IPS-18a (cell line): ENCODE measurements around the gene FERMT2.
"Not testable (repeated sequence)": the region's sequence is repeated elsewhere in the genome, so short reads cannot be mapped to it uniquely, and the experiment has no call there.

Experiments used
- H3K27ac ChIP-seq: one replicate; pipeline ENCODE4 v1.5.1; 2013; ENCODE audit warnings: low read length
- H3K27me3 ChIP-seq: one replicate; pipeline ENCODE4 v1.6.1; 2013; ENCODE audit warnings: mild to moderate bottlenecking, low read length; ENCODE audit not compliant: control insufficient read depth, insufficient read depth
- H3K36me3 ChIP-seq: one replicate; pipeline ENCODE4 v1.6.1; 2013; ENCODE audit warnings: low read depth, low read length; ENCODE audit not compliant: control insufficient read depth
- H3K4me1 ChIP-seq: one replicate; pipeline ENCODE4 v1.6.1; 2013; ENCODE audit warnings: low read depth, low read length; ENCODE audit not compliant: control insufficient read depth
- H3K4me3 ChIP-seq: one replicate; pipeline ENCODE4 v1.5.1; 2013; ENCODE audit warnings: low read length
- H3K9ac ChIP-seq: one replicate; pipeline ENCODE4 v1.6.1; 2013; ENCODE audit warnings: mild to moderate bottlenecking, low read length, moderate library complexity
- H3K9me3 ChIP-seq: one replicate; pipeline ENCODE4 v1.6.1; 2013; ENCODE audit warnings: low read depth, low read length; ENCODE audit not compliant: control insufficient read depth

Gene FERMT2

DNA sequence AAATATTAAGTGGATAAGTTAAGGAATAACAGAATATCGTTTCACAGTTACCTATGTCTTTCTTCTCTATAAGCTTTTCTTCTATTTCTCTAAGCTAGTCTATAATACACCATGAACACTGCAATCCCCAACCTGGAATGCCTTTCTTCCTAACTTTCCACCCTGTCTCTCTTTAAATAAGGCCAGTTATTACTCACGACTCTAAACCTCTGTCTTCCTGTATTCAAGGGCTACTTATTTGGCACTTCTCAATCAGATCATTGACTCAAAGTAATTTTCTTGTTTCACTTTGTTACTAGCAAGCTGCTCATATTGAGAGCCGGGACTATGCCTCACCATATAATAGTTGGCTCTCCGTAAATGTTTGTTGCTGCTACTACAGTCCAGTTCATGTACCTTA lies 13.5 kb downstream of the FERMT2 start:
- H3K27me3 ChIP-seq = no peaks in the 10 kb centered on the region
- no peaks in the 10 kb centered on the region for H3K4me1 ChIP-seq
- no peaks in the 10 kb centered on the region for H3K9me3 ChIP-seq
- H3K27ac ChIP-seq = no peak overlapping the region
- no peaks in the 10 kb centered on the region for H3K36me3 ChIP-seq
- H3K4me3 ChIP-seq = no peak overlapping the region
- no peak overlapping the region for H3K9ac ChIP-seq

DNA sequence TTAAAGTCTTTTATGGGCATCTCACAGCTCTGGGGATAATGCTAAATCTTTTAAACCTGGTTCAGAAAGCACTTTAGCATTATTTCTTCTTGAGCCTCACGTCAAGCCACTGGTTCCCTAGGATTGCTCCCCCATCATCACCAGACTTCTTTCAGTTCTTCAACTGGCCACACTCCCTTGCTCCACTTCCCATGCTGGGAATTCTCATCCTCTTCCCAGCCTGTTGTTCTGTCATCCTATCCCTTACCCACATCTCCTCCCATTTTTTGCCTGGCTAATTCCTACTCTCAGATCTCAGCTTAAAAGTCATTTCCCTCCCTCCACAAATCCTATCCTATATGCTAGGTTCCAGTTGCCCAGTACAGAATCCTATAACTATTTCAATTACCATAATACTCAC lies 14.4 kb downstream of the FERMT2 start:
- Histone ChIP-seq H3K9me3 (no peaks in the 10 kb centered on the region), H3K4me1 (no peaks in the 10 kb centered on the region), H3K27me3 (no peaks in the 10 kb centered on the region), H3K27ac (no peak overlapping the region), H3K4me3 (no peak overlapping the region), H3K9ac (no peak overlapping the region), H3K36me3 (no peaks in the 10 kb centered on the region)

DNA sequence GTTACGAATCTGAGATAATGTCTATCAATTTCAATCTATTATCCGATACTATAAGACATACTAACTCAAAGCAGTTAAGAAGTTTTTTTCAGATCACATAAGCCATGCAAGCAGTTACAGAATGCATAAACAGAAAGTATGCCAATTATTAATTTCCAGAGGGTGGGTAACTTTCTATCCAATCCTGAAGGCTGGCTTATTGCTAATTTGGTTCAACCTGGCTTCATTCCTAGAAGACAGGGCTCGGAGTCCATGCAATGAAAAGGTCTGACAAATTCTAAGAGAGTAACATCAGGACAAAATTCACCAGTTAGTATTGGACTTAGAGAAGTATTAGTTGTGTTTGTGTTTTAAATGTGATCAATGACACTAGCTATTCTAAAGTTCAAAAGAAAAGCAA lies 15.0 kb downstream of the FERMT2 start:
- Histone ChIP-seq H3K4me3 (no peak overlapping the region), H3K9ac (no peak overlapping the region), H3K36me3 (no peaks in the 10 kb centered on the region), H3K27ac (no peak overlapping the region), H3K27me3 (no peaks in the 10 kb centered on the region), H3K9me3 (no peaks in the 10 kb centered on the region), H3K4me1 (no peaks in the 10 kb centered on the region)

DNA sequence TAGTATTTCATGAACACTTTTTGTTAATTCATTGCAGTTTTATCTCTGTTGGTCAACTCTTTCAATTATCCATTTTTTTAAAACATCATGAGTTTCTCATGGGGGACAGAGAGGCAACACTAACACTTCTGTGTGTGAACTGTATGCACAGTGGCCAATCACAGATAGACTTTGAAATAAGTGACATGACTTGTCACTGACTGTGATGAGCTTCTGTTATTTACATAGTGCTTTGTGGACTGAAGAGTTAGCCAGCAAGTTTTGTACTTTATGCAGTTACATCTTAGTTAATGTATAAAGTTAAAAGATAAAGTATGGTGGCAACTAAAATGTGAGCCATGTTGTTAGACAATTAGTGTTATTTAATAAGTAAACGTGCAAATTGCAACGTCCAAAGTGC lies 16.1 kb downstream of the FERMT2 start:
- no peak overlapping the region for H3K4me3 ChIP-seq
- no peak overlapping the region for H3K9ac ChIP-seq
- H3K9me3 ChIP-seq = no peaks in the 10 kb centered on the region
- no peaks in the 10 kb centered on the region for H3K36me3 ChIP-seq
- H3K4me1 ChIP-seq = no peaks in the 10 kb centered on the region
- H3K27ac ChIP-seq = no peak overlapping the region
- no peaks in the 10 kb centered on the region for H3K27me3 ChIP-seq

GRCh38 chr14:52929192-52929807 lies 21.6 kb downstream of the FERMT2 start:
- H3K9me3 ChIP-seq = no peaks in the 10 kb centered on the region
- no peak overlapping the region for H3K4me3 ChIP-seq
- no peak overlapping the region for H3K27ac ChIP-seq
- H3K4me1 ChIP-seq = peaks cover 7% of the 10 kb centered on the region
- H3K27me3 ChIP-seq = no peaks in the 10 kb centered on the region
- no peaks in the 10 kb centered on the region for H3K36me3 ChIP-seq
- no peak overlapping the region for H3K9ac ChIP-seq

- no peaks in the 10 kb centered on the region for H3K9me3 ChIP-seq
- no peak overlapping the region for H3K27ac ChIP-seq
- no peaks in the 10 kb centered on the region for H3K27me3 ChIP-seq
- H3K36me3 ChIP-seq = no peaks in the 10 kb centered on the region
- H3K4me1 ChIP-seq = peaks cover 22% of the 10 kb centered on the region
- H3K9ac ChIP-seq = no peak overlapping the region
- H3K4me3 ChIP-seq = no peak overlapping the region
These were observed 23.9 kb downstream of the FERMT2 start for GRCh38 chr14:52926953-52927352.

GRCh38 chr14:52923902-52924575 lies 26.8 kb downstream of the FERMT2 start:
- peaks cover 1% of the 10 kb centered on the region for H3K36me3 ChIP-seq
- H3K9me3 ChIP-seq = no peaks in the 10 kb centered on the region
- no peak overlapping the region for H3K9ac ChIP-seq
- H3K27ac ChIP-seq = no peak overlapping the region
- peaks cover 22% of the 10 kb centered on the region for H3K4me1 ChIP-seq
- no peaks in the 10 kb centered on the region for H3K27me3 ChIP-seq
- no peak overlapping the region for H3K4me3 ChIP-seq

GRCh38 chr14:52922656-52923055 lies 28.2 kb downstream of the FERMT2 start:
- no peak overlapping the region for H3K9ac ChIP-seq
- no peak overlapping the region for H3K27ac ChIP-seq
- H3K36me3 ChIP-seq = peaks cover 14% of the 10 kb centered on the region
- no peak overlapping the region for H3K4me3 ChIP-seq
- H3K9me3 ChIP-seq = no peaks in the 10 kb centered on the region
- H3K4me1 ChIP-seq = peaks cover 22% of the 10 kb centered on the region
- H3K27me3 ChIP-seq = no peaks in the 10 kb centered on the region

- H3K9ac ChIP-seq = no peak overlapping the region
- H3K4me1 ChIP-seq = peaks cover 19% of the 10 kb centered on the region
- no peak overlapping the region for H3K27ac ChIP-seq
- H3K4me3 ChIP-seq = no peak overlapping the region
- no peaks in the 10 kb centered on the region for H3K27me3 ChIP-seq
- no peaks in the 10 kb centered on the region for H3K9me3 ChIP-seq
- H3K36me3 ChIP-seq = peaks cover 20% of the 10 kb centered on the region
These were observed 28.8 kb downstream of the FERMT2 start for GRCh38 chr14:52922059-52922458.

DNA sequence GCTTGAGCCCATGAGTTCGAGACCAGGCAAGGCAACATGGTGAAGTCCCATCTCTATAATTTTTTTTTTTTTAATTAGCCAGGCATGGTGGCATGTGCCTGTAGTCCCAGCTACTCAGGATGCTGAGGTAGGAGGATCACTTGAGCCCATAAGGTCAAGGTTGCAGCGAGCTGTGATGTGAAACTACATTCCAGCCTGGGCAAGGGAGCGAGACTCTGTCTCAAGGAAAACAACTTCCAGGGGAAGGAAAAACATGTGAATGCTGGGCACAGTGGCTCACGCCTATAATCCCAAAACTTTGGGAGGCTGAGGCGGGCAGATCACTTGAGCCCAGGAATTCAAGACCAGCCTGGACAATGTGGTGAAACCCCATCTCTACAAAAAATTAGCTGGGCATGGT lies 30.4 kb downstream of the FERMT2 start:
- not testable (repeated sequence) for H3K9ac ChIP-seq, H3K9me3 ChIP-seq, H3K27me3 ChIP-seq, H3K4me3 ChIP-seq, H3K27ac ChIP-seq
- Histone ChIP-seq H3K4me1 (peaks cover 16% of the 10 kb centered on the region), H3K36me3 (peaks cover 25% of the 10 kb centered on the region)

DNA sequence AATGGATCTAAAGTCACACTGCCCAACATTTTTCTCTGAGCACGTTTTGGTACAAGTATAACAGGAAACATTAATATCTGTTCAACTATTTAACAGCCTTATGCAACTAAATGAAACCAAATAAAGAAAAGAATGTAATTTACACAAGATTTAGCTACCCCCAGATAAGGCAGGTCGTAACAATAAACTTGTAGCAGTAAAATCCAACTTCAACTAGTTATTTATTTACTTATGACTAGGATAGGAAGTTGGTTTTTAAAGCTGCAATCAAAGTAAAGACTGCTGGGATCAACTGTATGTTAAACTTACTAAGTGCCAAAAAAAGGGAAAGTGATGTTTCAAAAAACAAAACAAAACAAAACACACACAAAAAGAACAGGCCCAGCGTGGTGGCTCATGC lies 30.9 kb downstream of the FERMT2 start:
- Histone ChIP-seq H3K27ac (no peak overlapping the region), H3K9me3 (no peaks in the 10 kb centered on the region), H3K4me1 (peaks cover 16% of the 10 kb centered on the region)

DNA sequence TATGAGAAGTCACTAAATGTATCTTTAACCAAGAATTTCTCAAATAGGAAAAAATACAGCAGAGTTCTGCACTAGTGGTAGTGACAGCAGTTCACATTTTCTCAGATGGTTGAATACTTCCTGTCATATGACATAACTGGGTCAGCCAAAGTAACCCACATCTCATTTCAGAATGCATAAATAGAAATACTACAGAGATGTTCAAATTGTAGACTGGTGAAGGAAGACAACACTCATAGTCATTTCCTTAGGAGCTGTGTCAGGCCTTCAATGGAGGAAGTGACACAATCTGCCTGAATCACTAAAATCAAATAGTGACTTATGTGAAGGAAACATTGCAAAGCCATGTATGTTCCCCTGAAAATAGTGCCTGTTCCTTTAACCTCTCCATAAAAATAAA lies 32.4 kb downstream of the FERMT2 start:
- peaks cover 6% of the 10 kb centered on the region for H3K4me1 ChIP-seq
- H3K27ac ChIP-seq = no peak overlapping the region
- H3K9ac ChIP-seq = no peak overlapping the region
- peaks cover 28% of the 10 kb centered on the region for H3K36me3 ChIP-seq
- no peak overlapping the region for H3K4me3 ChIP-seq
- H3K9me3 ChIP-seq = no peaks in the 10 kb centered on the region
- no peaks in the 10 kb centered on the region for H3K27me3 ChIP-seq

More for the DNA sequence above, 30.9 kb downstream of the FERMT2 start:
- H3K27me3 ChIP-seq = no peaks in the 10 kb centered on the region
- no peak overlapping the region for H3K9ac ChIP-seq
- peaks cover 28% of the 10 kb centered on the region for H3K36me3 ChIP-seq
- no peak overlapping the region for H3K4me3 ChIP-seq
